ENCODE data around the gene CAPN10.

CAPN10 gene

GRCh38 chr2:240567872-240568677 is 18.5 kb upstream of the CAPN10 start, which contains the start of gene RNPEPL1:
TSS of gene RNPEPL1 (plus strand) at chr2:240568484. CDS start at chr2:240568587, 103 bp downstream.
- Histone ChIP-seq H3K27me3 (ENCODE audit: insufficient read depth, low read depth) (no peaks in the 10 kb centered on the region), H3K9ac (peak within 1 kb of the TSS; percentile 70), H3K36me3 (ENCODE audit: insufficient read depth) (no peaks in the 10 kb centered on the region), H3K4me1 (ENCODE audit: low read depth, poor library complexity, severe bottlenecking) (peaks cover 39% of the 10 kb centered on the region), H3K4me3 (IDR thresholded peaks at IDR 0.05; ENCODE audit: insufficient read depth, low read depth, low read length) (peak within 1 kb of the TSS; percentile 78), H3K4me2 (peak within 1 kb of the TSS; percentile 68), H2AFZ (ENCODE audit: low read depth) (peak within 1 kb of the TSS; percentile 52; the same call in 1 of the 2 replicates), H3K79me2 (ENCODE audit: insufficient read depth, low read depth) (peaks cover 29% of the 10 kb centered on the region), H4K20me1 (ENCODE audit: insufficient read depth) (no peaks in the 10 kb centered on the region), H3K27ac (peak within 1 kb of the TSS; percentile 64)
- TF ChIP-seq CTCF (conservative IDR thresholded peaks at IDR 0.05; ENCODE audit: low read depth, low read length), result no peak; the same call in 1 of the 2 replicates

- Histone ChIP-seq H3K9ac (peak overlapping the region; percentile 64), H3K27ac (peak overlapping the region; percentile 63), H3K79me2 (ENCODE audit: insufficient read depth, low read depth) (peaks cover 28% of the 10 kb centered on the region)
Observed at GRCh38 chr2:240568678-240569522, 17.6 kb upstream of the CAPN10 start.

GRCh38 chr2:240569523-240569997 is 17.0 kb upstream of the CAPN10 start:
- Histone ChIP-seq H3K9ac (peak overlapping the region; percentile 64; the same call in 1 of the 2 replicates), H3K4me3 (IDR thresholded peaks at IDR 0.05; ENCODE audit: insufficient read depth, low read depth, low read length) (peak overlapping the region; percentile 78), H4K20me1 (ENCODE audit: insufficient read depth) (no peaks in the 10 kb centered on the region), H3K4me1 (ENCODE audit: low read depth, poor library complexity, severe bottlenecking) (peaks cover 24% of the 10 kb centered on the region), H3K4me2 (peak overlapping the region; percentile 68), H3K79me2 (ENCODE audit: insufficient read depth, low read depth) (peaks cover 28% of the 10 kb centered on the region), H3K27ac (peak overlapping the region; percentile 63; the same call in 1 of the 2 replicates), H3K27me3 (ENCODE audit: insufficient read depth, low read depth) (no peaks in the 10 kb centered on the region), H3K36me3 (ENCODE audit: insufficient read depth) (no peaks in the 10 kb centered on the region), H2AFZ (ENCODE audit: low read depth) (no peak overlapping the region)
- TF ChIP-seq CTCF (conservative IDR thresholded peaks at IDR 0.05; ENCODE audit: low read depth, low read length), result no peak

More at GRCh38 chr2:240568678-240569522, 17.6 kb upstream of the CAPN10 start:
- TF ChIP-seq CTCF (conservative IDR thresholded peaks at IDR 0.05; ENCODE audit: low read depth, low read length), result no peak
- Histone ChIP-seq H2AFZ (ENCODE audit: low read depth) (no peak overlapping the region), H4K20me1 (ENCODE audit: insufficient read depth) (no peaks in the 10 kb centered on the region), H3K4me1 (ENCODE audit: low read depth, poor library complexity, severe bottlenecking) (peaks cover 30% of the 10 kb centered on the region), H3K4me2 (peak overlapping the region; percentile 68), H3K36me3 (ENCODE audit: insufficient read depth) (no peaks in the 10 kb centered on the region), H3K4me3 (IDR thresholded peaks at IDR 0.05; ENCODE audit: insufficient read depth, low read depth, low read length) (peak overlapping the region; percentile 78), H3K27me3 (ENCODE audit: insufficient read depth, low read depth) (no peaks in the 10 kb centered on the region)

GRCh38 chr2:240569998-240570530 is 16.5 kb upstream of the CAPN10 start:
- Histone ChIP-seq H3K4me3 (IDR thresholded peaks at IDR 0.05; ENCODE audit: insufficient read depth, low read depth, low read length) (peak overlapping the region; percentile 48), H4K20me1 (ENCODE audit: insufficient read depth) (no peaks in the 10 kb centered on the region), H3K9ac (no peak overlapping the region; the same call in 1 of the 2 replicates)

More at GRCh38 chr2:240569998-240570530, 16.5 kb upstream of the CAPN10 start:
- Histone ChIP-seq H3K79me2 (ENCODE audit: insufficient read depth, low read depth) (peaks cover 28% of the 10 kb centered on the region), H3K4me1 (ENCODE audit: low read depth, poor library complexity, severe bottlenecking) (peaks cover 19% of the 10 kb centered on the region), H3K36me3 (ENCODE audit: insufficient read depth) (no peaks in the 10 kb centered on the region), H2AFZ (ENCODE audit: low read depth) (no peak overlapping the region), H3K27me3 (ENCODE audit: insufficient read depth, low read depth) (no peaks in the 10 kb centered on the region), H3K4me2 (peak overlapping the region; percentile 68), H3K27ac (no peak overlapping the region; the same call in 1 of the 2 replicates)
- TF ChIP-seq CTCF (conservative IDR thresholded peaks at IDR 0.05; ENCODE audit: low read depth, low read length), result no peak

Data from KMS-11 (cell line).